Ishikawa (cell line): Measurements from ENCODE around the gene MYO16.

Source experiments
- CEBPB ChIP-seq: IDR thresholded peaks from 2 replicates; pipeline ENCODE4 v1.6.1; 2012
- CREB1 ChIP-seq: IDR thresholded peaks from 2 replicates; pipeline ENCODE4 v1.6.1; 2012; ENCODE audit warnings: low read depth
- EGR1 ChIP-seq: IDR thresholded peaks from 2 replicates; pipeline ENCODE4 v1.6.1; 2012
- EP300 ChIP-seq: IDR thresholded peaks from 2 replicates; pipeline ENCODE4 v1.6.1; 2012; ENCODE audit warnings: borderline replicate concordance
- FOXM1 ChIP-seq: IDR thresholded peaks from 2 replicates; pipeline ENCODE4 v1.6.1; 2012; ENCODE audit warnings: low read depth, borderline replicate concordance
- MAX ChIP-seq: IDR thresholded peaks from 2 replicates; pipeline ENCODE4 v1.6.1; 2012
- NFIC ChIP-seq: IDR thresholded peaks from 2 replicates; pipeline ENCODE4 v1.6.1; 2012
- RAD21 ChIP-seq: IDR thresholded peaks from 2 replicates; pipeline ENCODE4 v1.6.1; 2012; ENCODE audit warnings: low read depth
- REST ChIP-seq: IDR thresholded peaks from 2 replicates; pipeline ENCODE4 v1.6.1; 2012; ENCODE audit warnings: low read depth, mild to moderate bottlenecking
- TAF1 ChIP-seq: IDR thresholded peaks from 2 replicates; pipeline ENCODE4 v1.6.1; 2012; ENCODE audit warnings: low read depth, mild to moderate bottlenecking
- TCF12 ChIP-seq: IDR thresholded peaks from 2 replicates; pipeline ENCODE4 v1.6.1; 2012; ENCODE audit warnings: low read depth
- TEAD4 ChIP-seq: IDR thresholded peaks from 2 replicates; pipeline ENCODE4 v1.6.1; 2012
- USF1 ChIP-seq: IDR thresholded peaks from 2 replicates; pipeline ENCODE4 v1.6.1; 2012
- YY1 ChIP-seq: IDR thresholded peaks from 2 replicates; pipeline ENCODE4 v1.6.1; 2012; ENCODE audit warnings: low read depth
- ZBTB7A ChIP-seq: IDR thresholded peaks from 2 replicates; pipeline ENCODE4 v1.6.1; 2012; ENCODE audit warnings: low read depth

The MYO16 gene

GRCh38 chr13:108780706-108781105 is 151.3 kb downstream of the MYO16 start:
- TF ChIP-seq REST: no peak
- no peak for TF ChIP-seq ZBTB7A
- TF ChIP-seq TAF1: no peak
- TF ChIP-seq RAD21: no peak
- no peak for TF ChIP-seq TCF12
- no peak for TF ChIP-seq YY1
- no peak for TF ChIP-seq USF1
- TF ChIP-seq CREB1: no peak
- TF ChIP-seq FOXM1: no peak
- TF ChIP-seq TEAD4: no peak
- no peak for TF ChIP-seq CEBPB
- TF ChIP-seq EP300: no peak

- no peak for TF ChIP-seq EP300
Measured at GRCh38 chr13:108781312-108781711, 151.9 kb downstream of the MYO16 start.

GRCh38 chr13:108785844-108786243 is 156.4 kb downstream of the MYO16 start:
- TF ChIP-seq TAF1: no peak
- TF ChIP-seq MAX: no peak
- TF ChIP-seq USF1: no peak
- TF ChIP-seq FOXM1: no peak
- no peak for TF ChIP-seq CREB1
- no peak for TF ChIP-seq ZBTB7A
- TF ChIP-seq EP300: no peak
- TF ChIP-seq REST: no peak
- TF ChIP-seq NFIC: no peak
- no peak for TF ChIP-seq TCF12
- TF ChIP-seq TEAD4: no peak
- no peak for TF ChIP-seq RAD21
- TF ChIP-seq YY1: no peak
- TF ChIP-seq CEBPB: no peak
- TF ChIP-seq EGR1: no peak

- TF ChIP-seq CREB1 (no peak), TCF12 (no peak), RAD21 (no peak), REST (no peak), EP300 (no peak), MAX (no peak), CEBPB (no peak), USF1 (no peak), NFIC (no peak)
Measured at GRCh38 chr13:108786456-108787200, 157.2 kb downstream of the MYO16 start.
